Right atrium auricular region (tissue), 2 donors: Measurements from ENCODE around the gene TNFSF15. TPM values are rescaled to one million over a fixed set of nuclear protein-coding genes. Genes with fewer than 3 reads are reported as not detected.

ENCODE experiments used
- DNase-seq: peaks from one replicate; pipeline ENCODE4 v3.0.0-alpha.2; 2019; ENCODE audit warnings: low spot score
- H3K27ac ChIP-seq, 2 donors: fragments of 200-600 bp; sonication (generic); 1 replicate in 1 of 2; 2 replicates in 1 of 2; pipeline ENCODE4 v1.5.1; 2016 to 2019
- H3K27me3 ChIP-seq, 2 donors: fragments of 200-600 bp; sonication (generic); one replicate each; pipeline versions ENCODE4 v1.5.1 to v1.6.0; 2017 to 2019
- H3K36me3 ChIP-seq: fragments of 200-600 bp; sonication (generic); one replicate; pipeline ENCODE4 v1.5.1; 2016
- H3K4me1 ChIP-seq, 2 donors: fragments of 200-600 bp; sonication (generic); one replicate each; pipeline versions ENCODE4 v1.5.1 to v1.6.0; 2017 to 2019
- H3K4me3 ChIP-seq, 2 donors: fragments of 200-600 bp; sonication (generic); 1 replicate in 1 of 2; 2 replicates in 1 of 2; pipeline ENCODE4 v1.5.1; 2017 to 2019; ENCODE audit warnings: mild to moderate bottlenecking in 1 of 2, moderate library complexity in 1 of 2
- H3K9me3 ChIP-seq, 2 donors: fragments of 200-600 bp; sonication (generic); one replicate each; pipeline ENCODE4 v1.5.1; 2019
- total RNA-seq, 2 donors: library from RNA; depleted of rRNA; stranded (reverse); fragments of >200 nt; gene quantifications; one replicate each; pipeline ENCODE4 v1.1.0, GENCODE V29; 2016
- TF ChIP-seq, protein P1 (sequence below), 2 donors: fragments of 200-600 bp; sonication (generic); IDR thresholded peaks; one replicate each; pipeline ENCODE4 v1.5.1; 2019; ENCODE audit warnings: antibody characterized with exemption in 2 of 2

The TNFSF15 gene
- total RNA-seq, 2 donors from 2014 or later, result 0.16 TPM; not detected in 1

DNA sequence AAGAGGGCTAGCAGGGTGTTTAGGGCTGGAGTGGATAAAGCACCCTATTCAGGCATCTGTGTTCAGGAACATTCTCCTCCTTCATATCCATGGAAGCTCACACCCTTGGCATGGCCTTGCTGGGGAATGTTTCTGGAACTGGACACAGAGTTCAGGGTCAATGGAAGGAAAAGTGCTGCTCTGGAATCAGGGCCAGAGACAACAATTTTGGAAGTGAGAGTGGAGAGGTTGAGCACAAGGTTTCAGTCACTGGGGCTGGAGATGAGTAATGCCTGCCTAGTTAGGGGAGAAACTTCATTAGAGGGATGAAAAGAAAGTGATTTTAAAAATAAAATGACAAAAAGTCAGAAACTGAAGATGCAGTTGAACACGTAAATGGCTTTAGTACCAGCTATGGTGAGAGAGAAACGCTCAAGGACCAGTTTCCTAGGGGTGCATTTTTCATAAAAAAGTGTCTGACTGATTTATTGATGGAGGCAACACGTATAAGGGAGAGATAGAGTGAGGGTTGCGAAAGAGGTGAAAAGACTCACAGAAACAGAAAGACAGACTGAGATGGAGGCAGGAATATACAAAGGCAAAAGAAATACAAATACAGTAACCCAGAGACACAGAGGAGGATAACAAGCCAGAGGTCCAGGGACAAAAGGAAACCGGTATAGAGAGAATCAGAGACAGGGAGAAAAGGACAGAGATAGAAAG lies 8.0 kb upstream of the TNFSF15 start:
- no peak for DNase-seq
- Histone ChIP-seq H3K27me3 (no peaks in the 10 kb centered on the region), H3K27ac (no peak overlapping the region)

DNA sequence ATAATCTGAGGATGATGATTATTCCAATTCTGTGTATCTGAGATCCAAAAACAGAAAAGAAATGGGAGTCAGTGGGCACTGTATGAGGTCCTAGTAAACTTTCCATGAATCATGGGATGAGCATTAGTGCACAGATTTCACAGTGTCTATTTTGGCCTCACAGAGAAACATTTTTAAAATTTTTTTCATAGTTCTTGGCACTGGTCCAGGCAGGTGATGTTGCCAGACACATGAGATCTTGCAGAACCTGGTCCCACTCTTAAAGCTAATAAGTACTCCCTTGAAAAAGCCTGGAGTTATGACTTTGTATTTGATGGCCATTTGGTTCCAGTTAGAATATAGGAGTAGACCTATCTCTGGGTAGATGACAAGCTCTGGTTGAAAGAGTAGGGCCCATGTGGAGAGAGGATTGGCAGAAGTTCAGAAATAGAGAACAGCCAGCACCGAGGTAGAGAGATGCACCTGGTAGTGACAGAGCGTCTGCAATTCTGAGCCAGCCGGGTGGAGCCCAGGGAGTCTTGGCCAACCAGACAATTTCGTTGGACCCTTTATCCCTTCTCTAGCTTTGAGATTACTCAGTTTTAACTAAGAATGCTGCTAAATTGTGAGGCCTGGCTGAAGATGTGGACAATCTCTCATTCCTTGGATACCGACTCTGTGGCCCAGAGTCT lies 6.3 kb upstream of the TNFSF15 start:
- DNase-seq, result no peak
- Histone ChIP-seq H3K27me3 (no peaks in the 10 kb centered on the region), H3K36me3 (no peaks in the 10 kb centered on the region)

More for the DNA sequence above, 8.0 kb upstream of the TNFSF15 start:
- no peaks in the 10 kb centered on the region for H3K9me3 ChIP-seq
- H3K4me3 ChIP-seq, result no peak overlapping the region
- TF ChIP-seq, protein P1, sequence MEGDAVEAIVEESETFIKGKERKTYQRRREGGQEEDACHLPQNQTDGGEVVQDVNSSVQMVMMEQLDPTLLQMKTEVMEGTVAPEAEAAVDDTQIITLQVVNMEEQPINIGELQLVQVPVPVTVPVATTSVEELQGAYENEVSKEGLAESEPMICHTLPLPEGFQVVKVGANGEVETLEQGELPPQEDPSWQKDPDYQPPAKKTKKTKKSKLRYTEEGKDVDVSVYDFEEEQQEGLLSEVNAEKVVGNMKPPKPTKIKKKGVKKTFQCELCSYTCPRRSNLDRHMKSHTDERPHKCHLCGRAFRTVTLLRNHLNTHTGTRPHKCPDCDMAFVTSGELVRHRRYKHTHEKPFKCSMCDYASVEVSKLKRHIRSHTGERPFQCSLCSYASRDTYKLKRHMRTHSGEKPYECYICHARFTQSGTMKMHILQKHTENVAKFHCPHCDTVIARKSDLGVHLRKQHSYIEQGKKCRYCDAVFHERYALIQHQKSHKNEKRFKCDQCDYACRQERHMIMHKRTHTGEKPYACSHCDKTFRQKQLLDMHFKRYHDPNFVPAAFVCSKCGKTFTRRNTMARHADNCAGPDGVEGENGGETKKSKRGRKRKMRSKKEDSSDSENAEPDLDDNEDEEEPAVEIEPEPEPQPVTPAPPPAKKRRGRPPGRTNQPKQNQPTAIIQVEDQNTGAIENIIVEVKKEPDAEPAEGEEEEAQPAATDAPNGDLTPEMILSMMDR (IDR thresholded peaks at IDR 0.05), result no peak
- no peaks in the 10 kb centered on the region for H3K36me3 ChIP-seq
- no peaks in the 10 kb centered on the region for H3K4me1 ChIP-seq

DNA sequence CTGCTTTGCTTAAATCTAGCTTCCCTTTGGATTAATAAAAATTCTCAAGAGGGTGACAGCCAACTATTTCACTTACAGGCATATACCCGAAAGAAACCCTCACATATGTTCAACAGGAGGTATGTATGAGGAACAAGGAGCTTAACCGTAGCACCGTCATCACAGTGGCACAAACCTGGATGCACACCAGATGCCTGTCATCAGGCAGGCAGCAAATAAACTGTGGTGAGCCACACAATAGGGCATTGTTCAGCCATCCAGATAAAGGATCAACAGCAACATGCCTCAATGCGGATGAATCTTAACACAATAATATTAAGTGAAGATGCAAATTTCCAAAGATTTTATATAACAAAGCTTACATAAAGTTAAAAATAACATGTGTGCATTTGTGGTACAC lies 5.5 kb upstream of the TNFSF15 start:
- TF ChIP-seq, protein P1 (IDR thresholded peaks at IDR 0.05), result no peak
- no peak overlapping the region for H3K27ac ChIP-seq
- H3K36me3 ChIP-seq, result no peaks in the 10 kb centered on the region
- H3K4me1 ChIP-seq, result peaks cover 0 to 2% of the 10 kb centered on the region in 2 donors
- no peak overlapping the region for H3K4me3 ChIP-seq
- no peak for DNase-seq
- no peaks in the 10 kb centered on the region for H3K9me3 ChIP-seq
- H3K27me3 ChIP-seq, result no peaks in the 10 kb centered on the region

More for the DNA sequence above, 6.3 kb upstream of the TNFSF15 start:
- no peaks in the 10 kb centered on the region for H3K9me3 ChIP-seq
- TF ChIP-seq, protein P1 (IDR thresholded peaks at IDR 0.05), result no peak
- no peaks in the 10 kb centered on the region for H3K4me1 ChIP-seq
- no peak overlapping the region for H3K4me3 ChIP-seq
- H3K27ac ChIP-seq, result no peak overlapping the region

DNA sequence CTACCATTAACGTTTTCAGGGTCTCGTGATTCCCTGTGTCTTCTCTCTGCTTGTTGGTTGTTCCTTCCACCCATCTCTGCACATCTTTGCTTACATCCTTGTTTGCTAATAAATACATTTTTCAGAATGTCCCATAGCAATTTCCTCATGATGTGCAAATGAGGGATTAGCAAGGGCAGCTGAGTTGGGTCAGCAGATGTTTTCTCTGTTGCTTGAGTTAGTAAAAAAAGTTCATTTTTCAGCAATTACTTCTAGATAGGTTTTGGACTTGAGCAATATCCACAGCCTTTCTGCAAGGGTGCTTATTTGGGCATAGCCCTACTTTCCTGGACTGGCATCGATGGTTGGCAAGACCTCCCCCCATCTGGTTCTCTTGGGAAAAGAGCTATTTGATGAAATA lies 4.8 kb upstream of the TNFSF15 start:
- Histone ChIP-seq H3K4me1 (peaks cover 0 to 6% of the 10 kb centered on the region in 2 donors), H3K36me3 (no peaks in the 10 kb centered on the region), H3K27ac (no peak overlapping the region), H3K9me3 (no peaks in the 10 kb centered on the region), H3K27me3 (no peaks in the 10 kb centered on the region), H3K4me3 (no peak overlapping the region)
- TF ChIP-seq, protein P1 (IDR thresholded peaks at IDR 0.05), result no peak
- DNase-seq, result no peak

DNA sequence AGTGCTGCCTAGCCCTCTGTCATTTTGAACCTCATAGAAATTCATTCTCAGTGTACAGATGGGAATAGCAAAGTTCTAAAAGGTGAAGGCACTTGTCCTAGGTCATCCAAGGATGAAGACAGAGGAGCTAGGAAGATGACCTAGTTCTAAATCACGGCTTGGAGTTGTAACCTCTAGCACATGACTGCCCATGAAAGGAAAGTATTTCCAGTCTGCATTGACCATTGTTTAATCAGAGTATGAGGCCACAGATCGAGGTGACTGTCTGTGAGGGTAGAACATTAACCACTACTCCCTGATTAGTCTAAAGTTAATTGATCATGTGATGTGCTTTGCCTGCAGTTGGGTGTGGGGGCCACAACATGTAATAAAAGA lies 674 bp upstream of the TNFSF15 start:
- Histone ChIP-seq H3K4me3 (no peak overlapping the region), H3K36me3 (no peaks in the 10 kb centered on the region), H3K27ac (no peak overlapping the region), H3K9me3 (no peaks in the 10 kb centered on the region), H3K4me1 (peaks cover 0 to 8% of the 10 kb centered on the region in 2 donors), H3K27me3 (no peaks in the 10 kb centered on the region)
- DNase-seq, result no peak
- TF ChIP-seq, protein P1 (IDR thresholded peaks at IDR 0.05), result no peak
